ENCODE data around the gene ZNF281. TPM values are rescaled to one million over a fixed set of nuclear protein-coding genes. Genes with fewer than 3 reads are reported as not detected.

Gene ZNF281
- polyA plus RNA-seq, 1 donor (not counting 4 experiments of a cell fraction or from before 2014, with no cell fraction given), result 14.7 TPM

GRCh38 chr1:200453553-200453905 is 43.7 kb upstream of the ZNF281 start:
- dilution Hi-C loops (cut with MboI; ENCODE audit: extremely low pct_ligation_motif_present, low sequenced_read_pairs), result no loop called here
- H4K20me1 ChIP-seq (ENCODE audit: control insufficient read depth, extremely low read depth, insufficient read depth, low read length), result no peaks in the 10 kb centered on the region
- H3K9me3 ChIP-seq (ENCODE audit: control insufficient read depth, low read depth, low read length), result no peaks in the 10 kb centered on the region
- no peak overlapping the region for H2AFZ ChIP-seq (ENCODE audit: control insufficient read depth, low read length)
- H3K36me3 ChIP-seq (ENCODE audit: control insufficient read depth in 2 of 2, extremely low read depth in 1 of 2, insufficient read depth in 2 of 2, low read length in 2 of 2), result no peaks in the 10 kb centered on the region
- H3K9ac ChIP-seq (ENCODE audit: control insufficient read depth, extremely low read depth, insufficient read depth, low read length), result no peak overlapping the region
- DNase-seq (ENCODE audit: low read depth, low spot score), result no peak
- no peak for FAIRE-seq
- no peaks in the 10 kb centered on the region for H3K4me1 ChIP-seq (ENCODE audit: control insufficient read depth, extremely low read depth, insufficient read depth, low read length)
- no peak overlapping the region for H3K27ac ChIP-seq (ENCODE audit: control insufficient read depth, insufficient read depth, low read length)
- H3K79me2 ChIP-seq (ENCODE audit: control insufficient read depth, insufficient read depth, low read length), result no peaks in the 10 kb centered on the region
- no peaks in the 10 kb centered on the region for H3K27me3 ChIP-seq (ENCODE audit: control insufficient read depth, extremely low read depth, insufficient read depth, low read length)
- TF ChIP-seq EZH2 (IDR thresholded peaks at IDR 0.05; ENCODE audit: low read length), result no peak
- no peak for TF ChIP-seq CTCF (optimal IDR thresholded peaks at IDR 0.05 in 1 of 3, IDR thresholded peaks at IDR 0.05 in 1 of 3, conservative IDR thresholded peaks at IDR 0.05 in 1 of 3; ENCODE audit: extremely low read depth in 1 of 3, insufficient read depth in 2 of 3, low read length in 3 of 3)
- no peaks in the 10 kb centered on the region for H3K9me1 ChIP-seq (ENCODE audit: control insufficient read depth, extremely low read depth, insufficient read depth, low read length)
- no peak overlapping the region for H3K4me2 ChIP-seq (ENCODE audit: control insufficient read depth, extremely low read depth, insufficient read depth, low read depth, low read length)
- H3K4me3 ChIP-seq (ENCODE audit: control insufficient read depth in 2 of 3, extremely low read depth in 1 of 3, insufficient read depth in 2 of 3, low read depth in 1 of 3, low read length in 3 of 3), result no peak overlapping the region

GRCh38 chr1:200452850-200453552 is 43.2 kb upstream of the ZNF281 start:
- Histone ChIP-seq H3K9me3 (ENCODE audit: control insufficient read depth, low read depth, low read length) (no peaks in the 10 kb centered on the region), H3K36me3 (ENCODE audit: control insufficient read depth in 2 of 2, extremely low read depth in 1 of 2, insufficient read depth in 2 of 2, low read length in 2 of 2) (no peaks in the 10 kb centered on the region), H4K20me1 (ENCODE audit: control insufficient read depth, extremely low read depth, insufficient read depth, low read length) (no peaks in the 10 kb centered on the region), H3K27me3 (ENCODE audit: control insufficient read depth, extremely low read depth, insufficient read depth, low read length) (no peaks in the 10 kb centered on the region), H2AFZ (ENCODE audit: control insufficient read depth, low read length) (no peak overlapping the region), H3K9me1 (ENCODE audit: control insufficient read depth, extremely low read depth, insufficient read depth, low read length) (no peaks in the 10 kb centered on the region), H3K4me2 (ENCODE audit: control insufficient read depth, extremely low read depth, insufficient read depth, low read depth, low read length) (no peak overlapping the region), H3K4me3 (ENCODE audit: control insufficient read depth in 2 of 3, extremely low read depth in 1 of 3, insufficient read depth in 2 of 3, low read depth in 1 of 3, low read length in 3 of 3) (no peak overlapping the region), H3K4me1 (ENCODE audit: control insufficient read depth, extremely low read depth, insufficient read depth, low read length) (no peaks in the 10 kb centered on the region), H3K79me2 (ENCODE audit: control insufficient read depth, insufficient read depth, low read length) (no peaks in the 10 kb centered on the region), H3K27ac (ENCODE audit: control insufficient read depth, insufficient read depth, low read length) (no peak overlapping the region), H3K9ac (ENCODE audit: control insufficient read depth, extremely low read depth, insufficient read depth, low read length) (no peak overlapping the region)
- DNase-seq (ENCODE audit: low read depth, low spot score), result no peak
- no peak for TF ChIP-seq EZH2 (IDR thresholded peaks at IDR 0.05; ENCODE audit: low read length)
- no peak for TF ChIP-seq CTCF (optimal IDR thresholded peaks at IDR 0.05 in 1 of 3, IDR thresholded peaks at IDR 0.05 in 1 of 3, conservative IDR thresholded peaks at IDR 0.05 in 1 of 3; ENCODE audit: extremely low read depth in 1 of 3, insufficient read depth in 2 of 3, low read length in 3 of 3)
- dilution Hi-C loops (cut with MboI; ENCODE audit: extremely low pct_ligation_motif_present, low sequenced_read_pairs), result no loop called here
- FAIRE-seq, result no peak
